ENCODE data around the gene CASZ1.

The CASZ1 gene

DNA sequence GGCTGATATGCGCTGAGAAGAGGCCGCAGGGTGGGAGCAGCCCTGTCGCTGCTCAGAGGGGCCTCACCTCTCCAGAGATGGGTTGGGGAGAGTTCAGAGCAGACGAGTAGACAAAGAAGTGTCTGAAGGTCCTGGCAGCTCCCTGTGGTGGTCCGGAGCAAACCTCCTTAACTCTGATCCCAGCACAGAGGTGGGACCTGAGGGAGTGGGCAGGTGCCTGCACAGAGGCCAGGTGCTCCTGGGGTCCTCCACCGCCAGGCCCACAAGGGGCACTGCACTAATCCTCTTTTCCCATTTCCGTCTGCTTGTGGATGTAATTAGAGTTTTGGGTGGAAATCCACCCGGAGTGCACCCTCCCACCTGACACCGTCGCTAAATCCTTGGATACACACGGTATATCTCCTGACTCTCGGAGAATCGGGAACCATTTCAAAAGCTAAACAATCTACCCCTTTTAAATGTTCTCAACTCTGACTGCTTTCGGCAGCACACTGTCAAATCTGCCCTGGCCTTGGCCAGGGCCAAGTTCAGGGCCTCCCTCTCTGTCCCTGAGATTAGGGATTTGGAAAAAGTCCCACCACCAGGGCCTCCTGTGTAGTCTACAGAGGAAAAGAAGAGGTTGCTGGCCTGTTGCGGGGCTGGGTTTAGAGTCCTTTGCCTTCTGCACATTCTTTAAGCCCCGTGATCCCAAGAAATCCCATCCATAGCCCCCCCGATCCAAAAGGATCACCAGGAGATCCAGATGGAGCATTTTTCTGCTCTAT is 22.4 kb downstream of the CASZ1 start:
- DNase-seq (ENCODE audit: low read depth): no peak

DNA sequence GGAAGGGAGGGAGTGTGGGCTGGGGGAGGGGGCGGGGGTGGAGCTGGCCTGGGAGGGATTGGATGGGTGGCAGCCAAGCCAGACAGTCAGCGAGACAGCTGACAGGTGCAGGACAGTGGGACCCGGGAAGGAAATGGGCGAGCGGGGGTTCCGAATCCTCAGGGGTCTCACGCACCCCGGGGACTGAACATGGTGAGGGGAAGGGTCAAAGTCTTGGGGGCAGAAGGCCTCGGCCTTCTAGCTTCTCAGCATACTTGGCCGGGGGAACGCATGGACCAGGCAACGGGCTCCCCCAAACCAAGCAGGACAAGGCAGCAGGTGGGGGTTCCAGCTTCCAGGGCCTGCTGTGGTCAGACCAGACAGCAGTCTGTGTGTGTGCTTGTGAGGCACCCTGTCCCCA is 23.1 kb downstream of the CASZ1 start:
- no peak for DNase-seq (ENCODE audit: low read depth)

GRCh38 chr1:10772711-10773110 is 23.7 kb downstream of the CASZ1 start:
- DNase-seq (ENCODE audit: low read depth): no peak

- DNase-seq (ENCODE audit: low read depth): no peak
Observed at GRCh38 chr1:10771789-10772188, 24.7 kb downstream of the CASZ1 start.

GRCh38 chr1:10768552-10768951 is 27.9 kb downstream of the CASZ1 start:
- DNase-seq (ENCODE audit: low read depth): no peak

- DNase-seq (ENCODE audit: low read depth): no peak
Observed at GRCh38 chr1:10767282-10767681, 29.2 kb downstream of the CASZ1 start.

- DNase-seq (ENCODE audit: low read depth): no peak
Observed at GRCh38 chr1:10765734-10766478, 30.5 kb downstream of the CASZ1 start.

DNA sequence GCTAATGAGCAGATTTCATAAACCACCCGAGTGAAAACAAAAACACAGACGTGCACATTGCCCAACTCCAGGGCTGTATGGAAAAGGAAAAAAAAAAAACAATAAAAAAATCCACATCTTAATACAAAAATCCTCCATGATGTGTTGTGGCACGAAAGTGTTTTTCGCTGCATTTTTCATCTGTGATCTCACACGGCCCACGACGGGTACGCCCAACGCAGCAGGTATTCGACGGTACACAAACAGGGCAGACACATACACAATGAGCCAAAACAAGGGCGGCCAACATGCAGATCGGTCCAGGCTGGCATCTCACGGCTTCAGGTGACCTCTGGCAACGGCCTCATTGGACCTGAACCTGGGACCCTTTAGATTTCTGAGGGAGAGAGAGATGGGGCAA is 31.1 kb downstream of the CASZ1 start:
- DNase-seq (ENCODE audit: low read depth): no peak

- no peak for DNase-seq (ENCODE audit: low read depth)
Observed at GRCh38 chr1:10764296-10764798, 32.1 kb downstream of the CASZ1 start.

GRCh38 chr1:10762875-10763274 is 33.6 kb downstream of the CASZ1 start:
- DNase-seq (ENCODE audit: low read depth): no peak

- DNase-seq (ENCODE audit: low read depth): no peak
Observed at GRCh38 chr1:10762153-10762523, 34.3 kb downstream of the CASZ1 start.

DNA sequence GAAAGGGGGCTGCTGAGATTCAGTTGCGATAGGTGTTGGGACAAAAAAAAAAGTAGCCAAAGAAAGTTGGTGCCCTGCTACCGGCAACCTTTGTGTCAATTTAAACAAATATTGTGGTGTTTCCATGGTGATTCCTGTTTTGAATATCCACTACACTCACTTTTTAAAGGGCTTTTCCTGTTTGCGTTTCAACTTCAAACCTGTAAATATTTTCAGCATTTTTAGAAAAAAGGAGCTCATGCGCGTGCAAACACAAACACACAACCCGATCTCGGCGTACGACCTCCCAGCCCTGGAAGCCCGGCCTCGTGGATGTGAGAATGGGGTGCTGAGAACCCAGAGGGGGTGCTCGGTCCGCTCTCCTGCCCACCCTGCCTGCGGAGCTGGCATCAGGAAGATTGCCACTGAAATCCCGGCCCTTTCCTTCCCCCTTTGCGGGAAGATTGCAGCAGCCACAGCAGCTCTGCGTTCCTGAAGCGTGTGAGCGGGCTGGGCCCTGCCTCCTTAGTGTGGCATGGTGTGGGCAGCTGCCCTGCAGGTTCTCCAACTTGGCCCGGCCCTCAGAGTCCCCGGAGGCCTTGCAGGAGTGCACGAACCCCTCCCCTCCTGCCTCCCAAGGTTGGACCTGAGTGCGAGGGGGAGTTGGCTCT is 34.8 kb downstream of the CASZ1 start:
- DNase-seq (ENCODE audit: low read depth): no peak

GRCh38 chr1:10760566-10761502 is 35.6 kb downstream of the CASZ1 start:
- no peak for DNase-seq (ENCODE audit: low read depth)

- no peak for DNase-seq (ENCODE audit: low read depth)
Observed at GRCh38 chr1:10759413-10760200, 36.8 kb downstream of the CASZ1 start.

GRCh38 chr1:10756842-10757241 is 39.6 kb downstream of the CASZ1 start:
- DNase-seq (ENCODE audit: low read depth): no peak

- DNase-seq (ENCODE audit: low read depth): no peak
Observed at GRCh38 chr1:10755970-10756521, 40.4 kb downstream of the CASZ1 start.

- no peak for DNase-seq (ENCODE audit: low read depth)
Observed at GRCh38 chr1:10754568-10755329, 41.7 kb downstream of the CASZ1 start.

GRCh38 chr1:10753299-10753698 is 43.1 kb downstream of the CASZ1 start:
- no peak for DNase-seq (ENCODE audit: low read depth)

GRCh38 chr1:10751561-10752085 is 44.8 kb downstream of the CASZ1 start:
- DNase-seq (ENCODE audit: low read depth): no peak

DNA sequence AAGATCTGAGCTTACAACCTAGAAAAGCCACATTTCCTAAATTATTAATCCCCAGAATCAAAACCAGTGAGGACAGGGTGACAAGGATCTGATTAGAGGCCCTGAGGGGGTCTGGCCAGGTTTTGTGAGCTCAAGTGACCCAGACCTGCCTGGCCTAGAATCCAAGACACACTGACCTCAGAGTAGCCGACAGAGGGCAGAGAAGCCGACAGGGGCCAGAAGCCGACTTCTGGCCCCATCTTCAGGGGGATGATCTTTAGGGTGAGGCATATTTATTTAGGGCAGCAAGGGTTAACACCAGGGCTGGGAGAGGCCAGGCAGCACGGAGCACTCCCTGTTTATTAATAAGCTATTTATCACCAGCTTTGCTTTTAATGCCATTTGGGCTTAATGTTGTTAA is 45.3 kb downstream of the CASZ1 start:
- DNase-seq (ENCODE audit: low read depth): no peak
